Neural crest cell (in vitro differentiated cells): ENCODE data around the gene DBT. TPM values are rescaled to one million over a fixed set of nuclear protein-coding genes. Genes with fewer than 3 reads are reported as not detected.
A peak's percentile ranks its signal among the peaks of the same experiment; 100 is the strongest.

Experiments used
- DNase-seq: peaks from one replicate; pipeline ENCODE4 v3.0.0; 2021; ENCODE audit warnings: low read depth, mixed read lengths, low spot score
- H3K27ac Mint-ChIP-seq: one replicate; pipeline ENCODE4 v1.8.0; 2021; ENCODE audit warnings: mild to moderate bottlenecking, mixed read lengths; ENCODE audit not compliant: unreplicated experiment
- H3K27me3 Mint-ChIP-seq: 2 replicates; pipeline ENCODE4 v1.8.0; 2021; ENCODE audit warnings: low read depth, mild to moderate bottlenecking, mixed read lengths
- H3K36me3 Mint-ChIP-seq: 2 replicates; pipeline ENCODE4 v1.8.0; 2021; ENCODE audit warnings: low read depth, mild to moderate bottlenecking, mixed read lengths
- H3K4me1 Mint-ChIP-seq: 2 replicates; pipeline ENCODE4 v1.8.0; 2021; ENCODE audit warnings: mixed read lengths
- H3K4me3 Mint-ChIP-seq: one replicate; pipeline ENCODE4 v1.8.0; 2021; ENCODE audit warnings: mild to moderate bottlenecking, mixed read lengths
- H3K9me3 Mint-ChIP-seq: 2 replicates; pipeline ENCODE4 v1.8.0; 2021; ENCODE audit warnings: mixed read lengths
- total RNA-seq: library from RNA; stranded (reverse); gene quantifications from 2 replicates; pipeline ENCODE4 v1.2.1, GENCODE V29; 2021
- TF ChIP-seq, protein P1 (sequence below): fragments of 200-600 bp; sonication (generic); conservative IDR thresholded peaks from 2 replicates; pipeline ENCODE4 v1.5.0; 2021; ENCODE audit warnings: antibody characterized with exemption, mild to moderate bottlenecking

DBT gene
- total RNA-seq, 1 donor from 2014 or later, result 11.8 TPM

DNA sequence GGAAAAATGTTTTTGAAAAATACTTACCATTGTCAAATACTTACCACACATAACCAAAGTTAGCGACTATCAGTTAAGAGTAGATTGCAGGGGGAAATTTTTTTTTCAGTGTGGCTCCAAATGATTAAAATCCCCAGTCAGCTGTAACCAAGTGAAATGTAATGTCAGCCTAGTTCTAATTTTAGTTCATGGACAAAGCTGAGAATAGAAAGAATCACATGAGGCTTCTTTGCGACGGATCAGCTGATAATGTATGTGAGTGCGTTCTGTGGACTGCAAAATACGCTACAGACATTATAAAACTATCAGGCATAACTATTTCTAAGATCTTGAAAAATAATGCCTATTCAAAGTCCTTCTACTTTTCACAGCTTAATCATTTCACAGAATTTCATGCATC lies 71.5 kb downstream of the DBT start, which contains the start of gene LRRC39:
Gene LRRC39, minus strand, starts transcription at position 166 of the 400 bp plus-strand sequence. CDS start 9,740 bp downstream, outside the sequence.
- Mint-ChIP-seq H3K4me1 (no peaks in the 10 kb centered on the region), H3K4me3 (no peak within 1 kb of the TSS), H3K27ac (no peak within 1 kb of the TSS), H3K9me3 (peaks cover 4% of the 10 kb centered on the region), H3K27me3 (no peaks in the 10 kb centered on the region), H3K36me3 (peaks cover 6% of the 10 kb centered on the region)
- DNase-seq, result no peak
- TF ChIP-seq, protein P1, sequence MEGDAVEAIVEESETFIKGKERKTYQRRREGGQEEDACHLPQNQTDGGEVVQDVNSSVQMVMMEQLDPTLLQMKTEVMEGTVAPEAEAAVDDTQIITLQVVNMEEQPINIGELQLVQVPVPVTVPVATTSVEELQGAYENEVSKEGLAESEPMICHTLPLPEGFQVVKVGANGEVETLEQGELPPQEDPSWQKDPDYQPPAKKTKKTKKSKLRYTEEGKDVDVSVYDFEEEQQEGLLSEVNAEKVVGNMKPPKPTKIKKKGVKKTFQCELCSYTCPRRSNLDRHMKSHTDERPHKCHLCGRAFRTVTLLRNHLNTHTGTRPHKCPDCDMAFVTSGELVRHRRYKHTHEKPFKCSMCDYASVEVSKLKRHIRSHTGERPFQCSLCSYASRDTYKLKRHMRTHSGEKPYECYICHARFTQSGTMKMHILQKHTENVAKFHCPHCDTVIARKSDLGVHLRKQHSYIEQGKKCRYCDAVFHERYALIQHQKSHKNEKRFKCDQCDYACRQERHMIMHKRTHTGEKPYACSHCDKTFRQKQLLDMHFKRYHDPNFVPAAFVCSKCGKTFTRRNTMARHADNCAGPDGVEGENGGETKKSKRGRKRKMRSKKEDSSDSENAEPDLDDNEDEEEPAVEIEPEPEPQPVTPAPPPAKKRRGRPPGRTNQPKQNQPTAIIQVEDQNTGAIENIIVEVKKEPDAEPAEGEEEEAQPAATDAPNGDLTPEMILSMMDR, result no peak

DNA sequence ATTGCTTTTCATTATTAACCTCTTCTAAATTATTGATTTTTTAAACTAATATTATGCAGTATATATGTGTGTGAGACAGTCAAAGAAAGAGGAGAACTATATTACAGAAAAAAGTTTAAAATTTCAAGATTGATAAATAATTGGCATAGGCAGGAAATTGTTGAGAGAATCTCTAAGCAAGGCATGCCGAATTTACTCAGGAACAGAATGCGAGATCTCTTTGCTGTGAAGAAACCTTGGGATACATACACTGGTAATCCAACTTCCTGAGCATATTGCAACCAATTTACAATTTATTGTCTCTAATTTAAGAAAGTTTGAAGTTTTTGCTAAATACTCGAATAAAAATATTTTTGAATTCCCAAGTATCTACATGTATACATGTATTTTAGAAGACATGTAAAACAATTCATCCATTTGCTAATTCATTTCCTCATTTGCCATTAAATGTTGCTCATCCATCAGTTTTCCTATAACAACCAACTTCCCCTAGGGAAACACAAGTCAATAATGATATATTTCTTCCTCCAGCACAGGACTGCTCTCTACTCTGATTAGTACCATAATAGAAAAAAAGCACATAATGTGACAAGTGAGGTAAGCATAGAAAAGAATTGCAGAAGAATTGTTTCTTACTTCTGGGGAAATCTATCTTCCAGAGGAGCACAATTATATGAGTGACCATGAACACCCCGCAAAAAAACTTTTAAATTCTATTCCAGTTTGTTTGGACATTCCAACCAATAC lies 72.2 kb downstream of the DBT start:
- Mint-ChIP-seq H3K27ac (no peak overlapping the region), H3K27me3 (no peaks in the 10 kb centered on the region), H3K4me3 (no peak overlapping the region), H3K9me3 (peaks cover 4% of the 10 kb centered on the region), H3K36me3 (peaks cover 3% of the 10 kb centered on the region), H3K4me1 (no peaks in the 10 kb centered on the region)
- TF ChIP-seq, protein P1, result no peak
- no peak for DNase-seq

DNA sequence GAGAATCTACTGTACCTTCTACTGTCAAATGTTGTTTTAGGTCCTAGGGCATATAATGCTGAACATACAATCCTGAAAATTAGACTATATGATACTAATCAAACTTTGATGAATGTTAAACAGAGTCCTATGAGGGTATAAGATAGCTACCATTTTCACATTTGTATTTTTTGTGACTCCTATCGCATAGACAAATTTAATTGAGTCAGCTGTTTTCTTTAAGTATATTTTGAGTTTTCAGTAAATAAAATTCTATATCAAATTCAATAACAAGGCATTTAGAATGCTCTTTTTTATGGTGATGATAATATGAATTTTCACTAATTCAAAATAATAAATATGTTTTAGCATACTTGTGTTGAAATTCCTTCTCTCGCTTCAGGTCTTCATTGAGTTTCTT lies 81.6 kb downstream of the DBT start:
- no peaks in the 10 kb centered on the region for H3K27me3 Mint-ChIP-seq
- TF ChIP-seq, protein P1, result no peak
- H3K9me3 Mint-ChIP-seq, result no peaks in the 10 kb centered on the region
- DNase-seq, result no peak
- H3K4me3 Mint-ChIP-seq, result no peak overlapping the region
- H3K4me1 Mint-ChIP-seq, result peaks cover 5% of the 10 kb centered on the region
- H3K36me3 Mint-ChIP-seq, result no peaks in the 10 kb centered on the region
- H3K27ac Mint-ChIP-seq, result no peak overlapping the region

DNA sequence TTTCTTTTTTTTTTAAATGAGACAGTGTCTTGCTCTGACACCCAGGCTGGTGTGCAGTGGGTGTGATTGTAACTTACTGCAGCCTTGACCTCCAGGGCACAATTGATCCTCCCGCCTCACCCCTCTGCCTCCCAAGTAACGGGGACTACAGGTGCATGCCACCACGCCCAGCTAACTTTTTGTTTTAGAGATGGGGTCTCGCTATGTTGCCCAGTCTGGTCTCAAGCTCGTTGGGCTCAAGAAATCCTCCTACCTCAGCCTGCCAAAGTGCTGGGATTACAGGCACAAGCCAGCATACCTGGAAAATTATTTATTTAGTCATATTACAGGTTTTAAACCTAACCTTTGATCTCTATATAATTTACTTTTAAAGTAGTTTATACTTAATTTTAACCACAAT lies 84.9 kb downstream of the DBT start:
- TF ChIP-seq, protein P1, result no peak
- H3K27me3 Mint-ChIP-seq, result no peaks in the 10 kb centered on the region
- no peaks in the 10 kb centered on the region for H3K9me3 Mint-ChIP-seq
- no peak for DNase-seq
- no peak overlapping the region for H3K4me3 Mint-ChIP-seq
- peaks cover 5% of the 10 kb centered on the region for H3K4me1 Mint-ChIP-seq
- H3K36me3 Mint-ChIP-seq, result no peaks in the 10 kb centered on the region
- H3K27ac Mint-ChIP-seq, result no peak overlapping the region

DNA sequence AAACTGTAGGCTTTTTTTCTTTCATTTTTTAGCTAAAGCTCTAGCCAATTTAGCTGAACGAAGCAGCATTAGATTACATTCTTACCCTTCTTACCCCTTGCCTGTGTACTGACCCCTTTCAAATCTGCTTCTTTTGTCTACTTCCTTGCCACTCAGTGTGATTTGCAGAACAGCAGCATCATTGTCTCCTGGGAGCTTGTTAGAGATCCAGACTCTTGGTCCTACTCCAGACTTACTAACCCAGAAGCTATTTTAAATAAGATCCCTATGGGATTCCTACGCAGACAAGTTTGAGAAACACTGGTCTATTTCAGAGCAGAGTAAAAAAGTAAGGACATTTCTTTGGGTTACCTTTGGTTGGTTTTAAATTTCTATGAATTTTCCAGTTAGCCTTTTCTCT lies 85.4 kb downstream of the DBT start:
- TF ChIP-seq, protein P1, result no peak
- Mint-ChIP-seq H3K27me3 (no peaks in the 10 kb centered on the region), H3K4me3 (no peak overlapping the region), H3K36me3 (no peaks in the 10 kb centered on the region), H3K9me3 (no peaks in the 10 kb centered on the region), H3K27ac (peak overlapping the region; percentile 69), H3K4me1 (peaks cover 5% of the 10 kb centered on the region)
- no peak for DNase-seq
